Vagina (tissue), 2 donors: Measurements from ENCODE around the gene TXNRD3. TPM values are rescaled to one million over a fixed set of nuclear protein-coding genes. Genes with fewer than 3 reads are reported as not detected.
"Not testable (repeated sequence)": the region's sequence is repeated elsewhere in the genome, so short reads cannot be mapped to it uniquely, and the experiment has no call there.

ENCODE experiments used
- DNase-seq, 2 donors: peaks; one replicate each; pipeline ENCODE4 v3.0.0-alpha.2; 2017; ENCODE audit errors: extremely low spot score in 2 of 2
- H3K27ac ChIP-seq: fragments of 200-600 bp; sonication (generic); one replicate; pipeline ENCODE4 v1.5.1; 2019
- H3K27me3 ChIP-seq: fragments of 200-600 bp; sonication (generic); one replicate; pipeline ENCODE4 v1.5.1; 2019
- H3K36me3 ChIP-seq, 2 donors: fragments of 200-600 bp; sonication (generic); one replicate each; pipeline ENCODE4 v1.5.1; 2017 to 2019
- H3K4me1 ChIP-seq: fragments of 200-600 bp; sonication (generic); one replicate; pipeline ENCODE4 v1.5.1; 2019
- H3K4me3 ChIP-seq, 2 donors: fragments of 200-600 bp; sonication (generic); 1 replicate in 1 of 2; 2 replicates in 1 of 2; pipeline ENCODE4 v1.5.1; 2016 to 2019
- H3K9me3 ChIP-seq: fragments of 200-600 bp; sonication (generic); one replicate; pipeline ENCODE4 v1.5.1; 2019
- POLR2A ChIP-seq, 2 donors: fragments of 450-650 bp; IDR thresholded peaks; one replicate each; pipeline ENCODE4 v1.6.1; 2017; ENCODE audit warnings: antibody characterized with exemption in 2 of 2, mild to moderate bottlenecking in 2 of 2, moderate library complexity in 2 of 2
- POLR2AphosphoS5 ChIP-seq, 2 donors: sonication (generic); formaldehyde crosslinking; IDR thresholded peaks; one replicate each; pipeline ENCODE4 v1.9.0; 2017; ENCODE audit warnings: antibody characterized with exemption in 2 of 2, mild to moderate bottlenecking in 2 of 2, low read depth in 1 of 2; ENCODE audit not compliant: insufficient read depth in 1 of 2
- intact Hi-C: fragments of 100-400 bp; cut with DNase I; formaldehyde crosslinking; loops from one replicate; pipeline ENCODE4 v1.15.1; 2023
- total RNA-seq: library from RNA; depleted of rRNA; stranded (reverse); fragments of >200 nt; gene quantifications from one replicate; pipeline ENCODE4 v1.2.3, GENCODE V29; 2016
- TF ChIP-seq, protein P1 (sequence below), 3 experiments: fragments of 450-650 bp in 2 of 3; fragments of 200-600 bp in 1 of 3; sonication (generic) in 1 of 3; IDR thresholded peaks; one replicate each; pipeline ENCODE4 v1.5.1; 2017 to 2019; ENCODE audit warnings: antibody characterized with exemption in 3 of 3, mild to moderate bottlenecking in 2 of 3, moderate library complexity in 2 of 3

The TXNRD3 gene
- total RNA-seq, 1 donor from 2014 or later, result 7.1 TPM

DNA sequence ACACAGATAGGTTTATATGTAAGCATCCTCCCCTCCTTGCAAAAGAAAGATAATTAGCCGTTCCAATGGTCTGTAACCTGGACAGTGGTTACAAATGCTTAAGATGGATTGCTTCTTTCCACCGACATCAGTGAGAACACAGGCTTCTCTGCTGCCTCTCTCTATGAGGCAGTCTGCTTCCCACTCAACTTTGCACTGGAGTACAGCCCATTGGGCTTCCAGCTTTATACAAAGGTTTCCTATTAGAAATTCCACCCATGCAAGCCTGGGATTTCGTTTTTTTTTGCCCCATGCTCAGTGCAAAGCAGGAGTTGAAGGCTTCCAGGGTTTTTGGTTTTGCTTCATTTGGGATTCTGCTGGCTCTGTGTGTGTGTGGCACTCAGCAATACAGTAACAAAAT is 48.9 kb downstream of the TXNRD3 start:
- DNase-seq, result no peak
- TF ChIP-seq, protein P1, sequence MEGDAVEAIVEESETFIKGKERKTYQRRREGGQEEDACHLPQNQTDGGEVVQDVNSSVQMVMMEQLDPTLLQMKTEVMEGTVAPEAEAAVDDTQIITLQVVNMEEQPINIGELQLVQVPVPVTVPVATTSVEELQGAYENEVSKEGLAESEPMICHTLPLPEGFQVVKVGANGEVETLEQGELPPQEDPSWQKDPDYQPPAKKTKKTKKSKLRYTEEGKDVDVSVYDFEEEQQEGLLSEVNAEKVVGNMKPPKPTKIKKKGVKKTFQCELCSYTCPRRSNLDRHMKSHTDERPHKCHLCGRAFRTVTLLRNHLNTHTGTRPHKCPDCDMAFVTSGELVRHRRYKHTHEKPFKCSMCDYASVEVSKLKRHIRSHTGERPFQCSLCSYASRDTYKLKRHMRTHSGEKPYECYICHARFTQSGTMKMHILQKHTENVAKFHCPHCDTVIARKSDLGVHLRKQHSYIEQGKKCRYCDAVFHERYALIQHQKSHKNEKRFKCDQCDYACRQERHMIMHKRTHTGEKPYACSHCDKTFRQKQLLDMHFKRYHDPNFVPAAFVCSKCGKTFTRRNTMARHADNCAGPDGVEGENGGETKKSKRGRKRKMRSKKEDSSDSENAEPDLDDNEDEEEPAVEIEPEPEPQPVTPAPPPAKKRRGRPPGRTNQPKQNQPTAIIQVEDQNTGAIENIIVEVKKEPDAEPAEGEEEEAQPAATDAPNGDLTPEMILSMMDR (IDR thresholded peaks at IDR 0.05), result no peak
- no peak for TF ChIP-seq POLR2A (IDR thresholded peaks at IDR 0.05)
- no peaks in the 10 kb centered on the region for H3K27me3 ChIP-seq
- no peaks in the 10 kb centered on the region for H3K9me3 ChIP-seq
- H3K4me1 ChIP-seq, result no peaks in the 10 kb centered on the region
- no peak overlapping the region for H3K27ac ChIP-seq
- intact Hi-C loops, result no loop called here
- H3K36me3 ChIP-seq, result peaks cover 0 to 40% of the 10 kb centered on the region in 2 donors
- no peak overlapping the region for H3K4me3 ChIP-seq

GRCh38 chr3:126604691-126605090 is 50.2 kb downstream of the TXNRD3 start:
- H3K27ac ChIP-seq, result no peak overlapping the region
- H3K9me3 ChIP-seq, result no peaks in the 10 kb centered on the region
- H3K36me3 ChIP-seq, result peaks cover 0 to 32% of the 10 kb centered on the region in 2 donors
- intact Hi-C loops, result no loop called here
- no peak overlapping the region for H3K4me3 ChIP-seq
- DNase-seq, result no peak
- H3K27me3 ChIP-seq, result no peaks in the 10 kb centered on the region
- no peaks in the 10 kb centered on the region for H3K4me1 ChIP-seq
- TF ChIP-seq POLR2A (IDR thresholded peaks at IDR 0.05) (no peak), POLR2AphosphoS5 (IDR thresholded peaks at IDR 0.05; ENCODE audit: insufficient read depth in 1 of 2, low read depth in 1 of 2) (no peak)
- TF ChIP-seq, protein P1 (IDR thresholded peaks at IDR 0.05), result no peak

DNA sequence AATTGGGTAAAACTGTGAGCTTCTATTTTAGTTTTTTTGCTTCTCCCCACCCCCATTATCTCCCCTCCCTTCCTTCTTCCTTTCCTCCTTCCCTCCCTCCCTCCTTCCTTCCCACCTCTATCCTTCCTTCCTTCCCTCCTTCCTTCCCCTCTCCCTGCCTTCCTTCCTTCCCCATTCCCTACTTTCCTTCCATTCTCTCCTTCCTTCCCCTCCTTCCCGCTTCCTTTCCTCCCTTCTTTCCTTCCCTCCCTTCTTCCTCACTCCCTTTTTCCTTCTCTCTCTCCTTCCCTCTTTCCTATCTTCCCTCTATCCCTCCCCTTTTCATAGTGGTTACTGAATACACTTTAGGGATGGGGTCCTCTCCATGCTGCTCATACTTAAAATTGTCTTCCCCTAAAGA is 55.8 kb downstream of the TXNRD3 start:
- intact Hi-C loops, result no loop called here
- Histone ChIP-seq H3K4me3 (no peak overlapping the region), H3K4me1 (no peaks in the 10 kb centered on the region), H3K9me3 (no peaks in the 10 kb centered on the region), H3K27me3 (no peaks in the 10 kb centered on the region), H3K36me3 (no peaks in the 10 kb centered on the region), H3K27ac (no peak overlapping the region)
- DNase-seq, result no peak
- TF ChIP-seq, protein P1 (IDR thresholded peaks at IDR 0.05), result no peak
- no peak for TF ChIP-seq POLR2A (IDR thresholded peaks at IDR 0.05)
- TF ChIP-seq POLR2AphosphoS5 (IDR thresholded peaks at IDR 0.05; ENCODE audit: insufficient read depth in 1 of 2, low read depth in 1 of 2), result no peak

DNA sequence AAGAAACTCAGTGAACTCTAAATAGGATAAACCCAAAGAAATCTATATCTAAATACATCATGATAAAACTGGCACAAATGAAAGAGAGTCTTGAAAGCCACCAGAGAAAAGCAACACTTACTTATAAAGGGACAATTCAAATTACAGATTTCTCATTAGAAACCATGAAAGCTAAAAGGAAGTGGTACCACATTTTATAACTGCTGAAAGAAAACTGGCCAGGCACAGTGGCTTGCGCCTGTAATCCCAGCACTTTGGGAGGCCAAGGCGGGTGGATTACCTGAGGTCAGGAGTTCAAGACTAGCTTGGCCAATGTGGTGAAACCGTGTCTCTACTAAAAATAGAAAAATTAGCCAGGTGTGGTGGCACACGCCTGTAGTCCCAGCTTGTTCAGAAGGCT is 59.4 kb downstream of the TXNRD3 start:
- not testable (repeated sequence) for DNase-seq, H3K36me3 ChIP-seq

GRCh38 chr3:126591515-126591914 is 63.4 kb downstream of the TXNRD3 start:
- DNase-seq, H3K4me1 ChIP-seq, H3K27ac ChIP-seq, H3K4me3 ChIP-seq, H3K36me3 ChIP-seq, intact Hi-C loops, H3K9me3 ChIP-seq, H3K27me3 ChIP-seq: not testable (repeated sequence)

More for the DNA sequence above, 59.4 kb downstream of the TXNRD3 start:
- H3K4me3 ChIP-seq, intact Hi-C loops, H3K9me3 ChIP-seq, H3K4me1 ChIP-seq, H3K27me3 ChIP-seq, H3K27ac ChIP-seq: not testable (repeated sequence)

DNA sequence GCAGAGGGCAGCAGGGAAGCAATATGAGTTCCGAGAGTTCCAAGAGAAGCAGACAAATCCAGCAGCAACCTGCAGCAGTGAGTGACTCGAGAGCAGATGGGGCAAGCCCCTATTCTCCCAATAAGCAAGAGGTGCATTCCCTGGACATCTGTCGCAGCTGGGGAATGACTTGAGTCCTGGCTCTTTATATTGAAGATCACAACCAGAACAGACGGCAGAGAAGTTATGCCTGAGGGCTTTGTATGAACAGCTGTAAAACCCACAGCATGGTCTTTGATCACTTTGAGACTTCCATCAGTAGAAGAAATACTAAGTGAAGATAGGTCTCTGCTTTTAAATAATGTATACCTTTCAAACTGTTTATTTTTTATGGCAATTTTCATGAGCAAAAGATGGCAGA is 72.6 kb downstream of the TXNRD3 start:
- H3K27ac ChIP-seq, result no peak overlapping the region
- H3K36me3 ChIP-seq, result no peaks in the 10 kb centered on the region
- TF ChIP-seq POLR2A (IDR thresholded peaks at IDR 0.05), result no peak
- TF ChIP-seq, protein P1 (IDR thresholded peaks at IDR 0.05), result no peak
- H3K4me1 ChIP-seq, result no peaks in the 10 kb centered on the region
- H3K27me3 ChIP-seq, result no peaks in the 10 kb centered on the region
- no peak overlapping the region for H3K4me3 ChIP-seq
- no peak for DNase-seq
- H3K9me3 ChIP-seq, result no peaks in the 10 kb centered on the region
- intact Hi-C loops, result no loop called here
